ENCODE data around the gene EXOC6. TPM values are rescaled to one million over a fixed set of nuclear protein-coding genes. Genes with fewer than 3 reads are reported as not detected.
A peak's percentile ranks its signal among the peaks of the same experiment; 100 is the strongest.
"Not testable (repeated sequence)": the region's sequence is repeated elsewhere in the genome, so short reads cannot be mapped to it uniquely, and the experiment has no call there.

EXOC6 gene
- total RNA-seq, 1 experiment from 2014 or later, result 4.3 TPM

GRCh38 chr10:92931597-92931996 lies 83.3 kb downstream of the EXOC6 start:
- no peak for DNase-seq (ENCODE audit: low read depth)

- DNase-seq (ENCODE audit: low read depth), result no peak
Measured at GRCh38 chr10:92937876-92938275, 89.6 kb downstream of the EXOC6 start.

DNA sequence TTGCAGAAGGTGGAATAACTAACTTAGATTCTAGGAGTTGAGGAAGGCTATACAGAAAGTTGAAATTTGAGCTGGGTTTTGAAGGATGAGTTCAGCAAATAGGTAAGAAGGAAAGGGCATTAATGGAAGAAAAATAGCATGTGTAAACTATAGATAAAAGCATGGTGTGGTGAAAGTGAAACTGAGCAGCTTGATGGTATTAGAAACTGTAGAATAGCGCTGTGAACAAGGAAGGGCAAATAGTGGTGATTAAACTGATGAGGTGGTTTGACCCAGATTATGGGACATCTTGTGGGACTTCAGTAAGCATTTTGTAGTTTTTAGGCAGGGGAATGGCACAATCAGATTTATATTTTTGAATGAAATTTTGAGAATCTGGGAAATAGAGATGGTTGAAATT lies 90.5 kb downstream of the EXOC6 start:
- no peak for DNase-seq (ENCODE audit: low read depth)

GRCh38 chr10:92942226-92942625 lies 93.9 kb downstream of the EXOC6 start:
- no peak for DNase-seq (ENCODE audit: low read depth)

- DNase-seq (ENCODE audit: low read depth), result peak; percentile 22
Measured at GRCh38 chr10:92946491-92946890, 98.2 kb downstream of the EXOC6 start.

GRCh38 chr10:92952573-92952972 lies 104.3 kb downstream of the EXOC6 start:
- not testable (repeated sequence) for DNase-seq (ENCODE audit: low read depth)

DNA sequence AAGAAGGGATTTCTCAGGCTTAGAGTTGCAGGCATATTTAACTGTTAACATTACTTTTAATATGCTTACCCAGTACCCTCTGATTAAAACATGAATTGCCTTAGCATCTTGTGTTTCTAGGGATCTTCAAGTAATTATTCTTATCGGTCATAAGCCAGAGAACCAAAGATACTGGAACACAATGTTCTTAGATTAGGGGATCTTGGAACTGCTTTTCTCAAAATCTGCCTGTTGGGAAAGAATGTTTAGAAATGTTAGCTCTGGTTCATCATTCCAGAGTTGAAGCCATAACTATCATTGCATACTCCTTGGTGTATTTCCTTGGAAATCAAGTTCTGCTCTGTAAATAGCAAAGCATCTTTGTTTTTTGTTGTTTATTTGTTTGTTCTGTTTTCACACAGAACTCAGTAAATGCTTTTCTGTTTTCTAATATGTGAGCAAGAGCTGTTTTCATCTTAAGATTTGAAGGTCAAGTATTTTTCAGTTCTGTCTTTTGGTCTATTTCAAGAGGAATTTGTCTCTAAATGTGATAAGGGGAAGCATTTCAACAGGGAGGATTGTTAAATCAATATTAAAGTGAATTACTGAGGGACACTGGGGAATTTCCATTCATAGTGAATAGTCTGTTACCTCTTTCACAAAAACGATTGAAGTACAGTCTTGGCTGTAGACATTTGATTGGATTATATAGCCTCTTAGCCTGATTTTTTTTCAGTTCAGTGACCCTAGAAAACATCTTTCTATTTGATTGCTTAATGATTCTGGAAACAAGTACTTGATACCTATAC lies 109.1 kb downstream of the EXOC6 start:
- no peak for DNase-seq (ENCODE audit: low read depth)

- DNase-seq (ENCODE audit: low read depth), result no peak
Measured at GRCh38 chr10:92961638-92962037, 113.3 kb downstream of the EXOC6 start.

GRCh38 chr10:92965314-92965713 lies 117.0 kb downstream of the EXOC6 start:
- peak; percentile 52 for DNase-seq (ENCODE audit: low read depth)

DNA sequence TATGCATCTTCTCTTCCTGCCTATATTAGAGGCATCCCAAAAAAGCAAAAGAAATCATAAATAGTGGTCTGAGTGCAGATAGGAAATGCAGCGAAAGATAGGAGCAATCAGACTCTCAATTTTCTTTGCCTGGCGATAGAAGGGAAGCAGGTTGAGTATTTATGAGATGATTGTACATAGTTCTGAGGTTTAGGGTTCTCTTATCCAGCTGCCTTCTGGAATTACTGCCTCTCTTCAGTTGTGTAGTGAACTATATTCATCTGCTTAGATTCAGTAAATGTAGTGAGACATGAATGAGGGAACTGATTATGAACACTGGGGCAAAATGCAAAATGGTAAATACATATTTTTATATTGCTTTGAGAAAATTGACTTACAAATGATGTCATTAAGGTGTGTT lies 119.3 kb downstream of the EXOC6 start:
- DNase-seq (ENCODE audit: low read depth), result no peak

GRCh38 chr10:92969151-92969550 lies 120.8 kb downstream of the EXOC6 start:
- DNase-seq (ENCODE audit: low read depth), result peak; percentile 24

DNA sequence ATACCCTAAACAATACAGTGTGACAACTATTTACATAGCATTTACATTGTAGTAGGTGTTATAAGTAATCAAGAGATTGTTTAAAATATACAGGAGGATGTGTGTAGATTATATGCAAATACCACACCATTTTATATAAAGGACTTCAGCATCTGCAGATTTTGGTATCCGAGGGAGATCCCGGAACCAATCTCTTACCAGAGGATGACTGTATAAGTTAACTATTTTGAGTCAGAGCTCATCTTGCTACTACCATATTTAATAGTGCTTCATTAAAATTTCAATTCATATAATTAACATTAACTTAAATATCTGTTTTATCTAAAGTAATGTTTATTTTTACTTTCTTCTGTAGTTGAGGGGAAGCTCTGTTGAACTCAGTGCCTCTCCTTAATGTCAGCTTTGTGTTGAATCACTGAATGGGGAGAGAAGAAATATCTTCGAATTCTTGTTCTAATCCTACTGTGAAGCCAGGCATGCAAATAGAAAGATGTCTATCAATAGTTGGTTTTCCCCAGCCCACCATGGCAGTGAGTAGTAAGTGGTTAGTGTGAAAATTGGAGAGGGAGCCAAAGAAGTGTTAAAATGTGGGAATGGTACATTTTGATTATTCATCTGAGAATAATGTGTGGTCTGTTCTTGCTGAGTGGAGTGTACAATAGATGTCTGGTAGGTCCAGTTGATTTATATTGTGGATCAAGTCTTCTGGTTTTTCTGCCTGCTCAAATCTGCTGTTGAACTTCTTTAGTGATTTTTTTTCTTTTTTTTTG lies 122.2 kb downstream of the EXOC6 start:
- peak; percentile 26 for DNase-seq (ENCODE audit: low read depth)

DNA sequence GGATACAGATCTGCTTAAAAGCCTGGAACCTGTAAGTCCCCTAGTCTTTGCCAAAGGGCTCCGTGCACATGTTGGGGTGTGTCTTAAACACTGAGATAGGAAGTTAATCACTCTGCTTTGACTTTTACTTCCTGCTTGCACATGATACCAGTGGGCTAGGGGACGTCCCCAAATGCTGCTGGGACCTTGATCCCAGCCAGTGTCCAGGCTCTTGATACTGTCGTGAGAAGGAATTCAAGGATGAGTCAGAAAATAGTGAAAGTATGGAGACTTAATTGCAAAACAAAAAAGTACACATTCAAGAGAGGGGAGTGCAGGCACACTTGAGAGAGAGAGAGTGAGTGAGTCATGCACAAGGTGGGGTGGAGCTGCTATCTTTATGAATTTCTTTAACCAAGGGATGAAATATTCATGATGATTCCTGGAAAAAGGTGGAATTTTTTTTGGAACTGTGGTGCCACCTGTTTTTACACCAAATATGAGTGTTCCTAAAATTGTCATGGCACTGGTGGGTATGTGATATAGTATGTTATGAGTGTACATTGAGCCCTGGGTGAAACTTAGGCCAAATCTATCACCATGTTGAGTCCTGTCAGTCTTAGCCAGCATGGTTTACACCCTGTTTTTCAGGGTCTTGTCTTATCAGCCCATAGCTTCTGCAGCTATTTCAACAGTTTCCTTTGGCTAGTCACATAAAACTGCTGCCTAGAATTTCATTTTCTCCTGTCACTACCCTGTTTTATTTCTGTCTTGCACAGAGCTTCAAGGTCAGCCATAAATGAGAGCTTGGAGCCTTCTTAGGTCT lies 123.9 kb downstream of the EXOC6 start:
- peak; percentile 78 for DNase-seq (ENCODE audit: low read depth)

GRCh38 chr10:92972886-92973285 lies 124.6 kb downstream of the EXOC6 start:
- DNase-seq (ENCODE audit: low read depth), result no peak

DNA sequence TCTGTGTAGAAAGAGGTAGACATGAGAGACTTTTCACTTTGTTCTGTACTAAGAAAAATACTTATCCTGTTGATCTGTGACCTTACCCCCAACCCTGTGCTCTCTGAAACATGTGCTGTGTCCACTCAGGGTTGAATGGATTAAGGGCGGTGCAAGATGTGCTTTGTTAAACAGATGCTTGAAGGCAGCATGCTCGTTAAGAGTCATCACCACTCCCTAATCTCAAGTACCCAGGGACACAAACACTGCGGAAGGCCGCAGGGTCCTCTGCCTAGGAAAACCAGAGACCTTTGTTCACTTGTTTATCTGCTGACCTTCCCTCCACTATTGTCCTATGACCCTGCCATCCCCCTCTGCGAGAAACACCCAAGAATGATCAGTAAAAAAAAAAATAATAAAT lies 128.0 kb downstream of the EXOC6 start:
- not testable (repeated sequence) for DNase-seq (ENCODE audit: low read depth)

DNA sequence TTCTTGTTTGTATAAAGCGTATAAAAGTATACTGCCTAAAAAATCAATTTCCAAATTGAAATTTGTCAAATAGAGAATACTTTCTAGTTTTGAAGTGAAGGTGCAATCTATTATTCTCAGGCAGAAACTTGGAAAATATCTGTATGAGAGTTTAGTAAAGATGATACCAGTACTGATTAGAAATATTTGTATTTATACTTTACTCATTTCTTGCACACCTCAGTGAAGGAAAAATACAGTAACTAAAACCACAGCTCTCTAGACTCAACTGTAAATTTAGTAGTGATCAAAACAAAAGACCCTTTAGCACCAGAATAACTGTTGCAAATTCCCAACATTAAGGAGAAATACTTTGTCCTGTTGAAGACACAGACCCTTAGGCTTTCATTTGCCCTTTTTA lies 140.9 kb downstream of the EXOC6 start:
- DNase-seq (ENCODE audit: low read depth), result no peak

- DNase-seq (ENCODE audit: low read depth), result no peak
Measured at GRCh38 chr10:92990615-92991014, 142.3 kb downstream of the EXOC6 start.

GRCh38 chr10:92991513-92991912 lies 143.2 kb downstream of the EXOC6 start:
- no peak for DNase-seq (ENCODE audit: low read depth)

DNA sequence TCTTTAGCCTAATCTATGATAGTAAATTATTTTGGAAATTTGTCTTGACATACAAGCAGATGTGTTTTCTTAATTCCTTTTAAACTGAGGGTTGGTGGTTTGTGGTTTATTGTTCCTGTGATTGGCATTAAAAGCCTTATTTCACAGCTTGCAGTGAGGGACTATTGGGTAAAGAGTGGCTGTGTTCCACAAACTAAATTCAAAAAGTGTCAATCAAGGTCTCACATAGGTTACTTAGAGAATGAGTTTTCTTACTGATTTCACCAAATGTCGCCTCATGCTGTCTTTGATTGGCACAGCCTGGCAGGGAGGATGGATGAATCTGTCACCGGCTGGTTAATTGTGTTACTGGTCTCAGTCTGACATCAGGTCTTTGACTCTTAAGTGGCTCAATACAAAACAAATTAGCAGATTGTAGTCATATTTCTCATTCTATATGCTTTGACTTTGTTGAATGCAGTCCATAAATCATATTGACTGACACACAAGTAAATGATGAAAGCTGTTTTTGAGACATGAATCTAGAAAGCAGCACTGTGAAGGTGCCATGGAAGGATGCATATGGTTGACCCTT lies 145.5 kb downstream of the EXOC6 start:
- no peak for DNase-seq (ENCODE audit: low read depth)

DNA sequence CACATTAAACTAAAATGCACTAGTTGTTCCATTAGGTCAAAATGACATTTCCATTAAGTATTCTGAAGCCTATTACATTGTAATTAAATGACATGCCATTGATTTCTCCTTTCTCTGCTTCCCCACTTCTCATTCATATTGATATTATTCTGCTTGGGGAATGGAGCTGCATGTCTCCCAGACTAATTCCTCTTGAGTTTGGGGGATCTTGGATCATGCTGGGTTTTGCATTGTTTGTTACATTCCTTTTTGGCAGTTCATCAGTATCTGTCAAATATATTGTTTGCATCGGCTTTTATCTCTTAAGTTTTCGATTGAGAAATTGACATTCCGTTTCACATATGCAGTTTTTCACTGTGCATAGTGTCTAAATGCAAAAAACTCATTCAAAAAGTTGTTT lies 147.2 kb downstream of the EXOC6 start:
- no peak for DNase-seq (ENCODE audit: low read depth)

DNA sequence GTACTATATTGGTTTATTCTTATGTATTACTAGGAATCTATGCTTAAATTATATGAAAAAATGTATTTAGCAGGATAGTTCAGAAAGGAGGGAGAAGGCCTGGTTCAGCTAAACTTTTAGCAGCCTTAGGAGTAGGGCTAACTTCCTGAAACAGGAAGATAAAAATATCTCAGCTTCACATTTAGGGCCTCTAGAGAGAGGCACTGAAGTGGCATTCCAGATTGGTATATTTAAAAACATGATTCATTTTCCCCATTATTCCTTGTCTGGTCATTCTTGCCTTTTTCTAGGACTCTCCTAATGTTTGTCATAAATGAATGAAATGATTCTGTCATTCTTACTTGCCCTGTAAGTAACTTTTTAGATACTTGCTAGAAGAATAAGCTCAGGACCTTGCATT lies 149.3 kb downstream of the EXOC6 start:
- no peak for DNase-seq (ENCODE audit: low read depth)

DNA sequence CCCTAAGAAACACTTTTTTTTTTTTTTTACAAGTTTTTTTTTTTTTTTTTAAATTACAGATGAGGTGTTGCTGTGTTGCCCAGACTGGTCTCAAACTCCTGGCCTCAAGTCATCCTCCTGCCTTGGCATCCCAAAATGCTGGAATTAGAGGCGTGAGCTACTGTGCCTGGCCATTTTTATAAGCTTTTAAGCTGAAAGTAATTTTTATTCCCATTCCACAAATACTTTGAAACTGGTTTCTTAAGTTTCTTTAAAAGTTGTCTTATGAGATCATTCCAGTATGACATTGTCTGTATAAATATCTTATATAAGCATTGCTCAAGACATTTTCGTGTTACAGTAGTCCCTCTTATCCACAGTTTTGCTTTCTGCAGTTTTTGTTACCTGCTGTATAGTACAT lies 150.9 kb downstream of the EXOC6 start:
- no peak for DNase-seq (ENCODE audit: low read depth)

Measured in LHCN-M2 (cell line).